CD4-positive, alpha-beta memory T cell (primary cell): ENCODE results near the gene NOL4L. TPM values are rescaled to one million over a fixed set of nuclear protein-coding genes. Genes with fewer than 3 reads are reported as not detected.

ENCODE experiments used
- CTCF ChIA-PET: fragments of 350-600 bp; sonication (Branson Sonifier 250); formaldehyde crosslinking; loops from one replicate; lab custom pipeline; 2021; ENCODE audit warnings: inconsistent platforms; ENCODE audit not compliant: partially characterized antibody; lab: Charles Lee
- POLR2A ChIA-PET: fragments of 350-600 bp; sonication (Branson Sonifier 250); formaldehyde crosslinking; loops from one replicate; lab custom pipeline; 2021; ENCODE audit not compliant: partially characterized antibody; lab: Charles Lee
- DNase-seq, 5 donors: peaks; one replicate each; pipeline versions ENCODE4 v3.0.0 to v3.0.0-alpha.2; 2020 to 2022; ENCODE audit warnings: mixed read lengths in 1 of 5
- H3K27ac ChIP-seq: one replicate; pipeline ENCODE4 v1.7.0; 2013; ENCODE audit warnings: low read depth, low read length
- H3K27me3 ChIP-seq: 2 replicates; pipeline ENCODE4 v1.7.0; 2013; ENCODE audit warnings: mild to moderate bottlenecking, low read length, moderate library complexity; ENCODE audit not compliant: insufficient read depth
- H3K36me3 ChIP-seq: 2 replicates; pipeline ENCODE4 v1.7.0; 2013; ENCODE audit warnings: mild to moderate bottlenecking, low read length, moderate library complexity; ENCODE audit not compliant: insufficient read depth
- H3K4me1 ChIP-seq: 2 replicates; pipeline ENCODE4 v1.7.0; 2013; ENCODE audit warnings: mild to moderate bottlenecking, low read length, moderate library complexity; ENCODE audit not compliant: insufficient read depth
- H3K4me3 ChIP-seq, 2 donors: one replicate each; pipeline ENCODE4 v1.7.0; 2013; ENCODE audit warnings: low read length in 2 of 2, mild to moderate bottlenecking in 1 of 2
- H3K9me3 ChIP-seq, 2 donors: one replicate each; pipeline ENCODE4 v1.7.0; 2013; ENCODE audit warnings: low read length in 2 of 2, control low read depth in 1 of 2; ENCODE audit not compliant: control insufficient read depth in 1 of 2
- H3K27ac Mint-ChIP-seq, 7 donors: one replicate each; pipeline ENCODE4 v1.8.0; 2020 to 2021; ENCODE audit warnings: mixed read lengths in 7 of 7, mild to moderate bottlenecking in 6 of 7, inconsistent platforms in 3 of 7, moderate library complexity in 3 of 7
- H3K27me3 Mint-ChIP-seq, 2 donors: one replicate each; pipeline ENCODE4 v1.8.0; 2020 to 2021; ENCODE audit warnings: mixed read lengths in 2 of 2
- H3K36me3 Mint-ChIP-seq, 2 donors: one replicate each; pipeline ENCODE4 v1.8.0; 2020 to 2021; ENCODE audit warnings: mixed read lengths in 2 of 2, inconsistent platforms in 1 of 2, mild to moderate bottlenecking in 1 of 2
- H3K4me1 Mint-ChIP-seq, 4 donors: one replicate each; pipeline ENCODE4 v1.8.0; 2020 to 2021; ENCODE audit warnings: mixed read lengths in 4 of 4, mild to moderate bottlenecking in 1 of 4
- H3K4me3 Mint-ChIP-seq, 8 donors: one replicate each; pipeline ENCODE4 v1.8.0; 2020 to 2021; ENCODE audit warnings: mixed read lengths in 8 of 8, mild to moderate bottlenecking in 7 of 8, moderate library complexity in 6 of 8, inconsistent platforms in 3 of 8
- H3K9me3 Mint-ChIP-seq, 8 donors: one replicate each; pipeline ENCODE4 v1.8.0; 2020 to 2021; ENCODE audit warnings: mixed read lengths in 8 of 8, mild to moderate bottlenecking in 5 of 8, inconsistent platforms in 3 of 8, moderate library complexity in 1 of 8
- intact Hi-C: fragments of 100-400 bp; cut with micrococcal nuclease; formaldehyde crosslinking; loops from one replicate; pipeline ENCODE4 v1.15.1; 2023
- polyA plus RNA-seq, 2 donors: library from polyadenylated mRNA; unstranded; fragments of 300-500 nt; fragmentation: Illumina TruSeq; gene quantifications; one replicate each; pipeline ENCODE4 v1.2.3, GENCODE V29; 2021
- total RNA-seq, 2 experiments: library from RNA; stranded (reverse); gene quantifications; one replicate each; pipeline ENCODE4 v1.2.3, GENCODE V29; 2021

The NOL4L gene
- total and polyA plus RNA-seq, 4 experiments from 2014 or later, result 7.0 to 74.2 (median 47.5) TPM

- Histone ChIP-seq H3K36me3 (no peaks in the 10 kb centered on the region), H3K4me3 (no peak overlapping the region), H3K27ac (no peak overlapping the region), H3K9me3 (no peaks in the 10 kb centered on the region), H3K4me1 (no peaks in the 10 kb centered on the region), H3K27me3 (no peaks in the 10 kb centered on the region)
- peaks cover 0 to 5% of the 10 kb centered on the region in 2 donors for H3K27me3 Mint-ChIP-seq
- CTCF ChIA-PET, result no interaction called here
- peaks cover 0 to 5% (median 2%) of the 10 kb centered on the region in 4 donors for H3K4me1 Mint-ChIP-seq
- no peak overlapping the region for H3K4me3 Mint-ChIP-seq
- POLR2A ChIA-PET, result no interaction called here
- DNase-seq, result no peak
- no peaks in the 10 kb centered on the region for H3K36me3 Mint-ChIP-seq
- peak overlapping the region in 1 of 7 donors; percentile 48 for H3K27ac Mint-ChIP-seq
- peaks cover 0 to 1% (median 0%) of the 10 kb centered on the region in 8 donors for H3K9me3 Mint-ChIP-seq
- intact Hi-C loops, result no loop called here
These were observed 23.5 kb upstream of the NOL4L start for GRCh38 chr20:32608664-32609015.

- DNase-seq, result no peak
- Histone ChIP-seq H3K4me3 (no peak overlapping the region), H3K27ac (no peak overlapping the region), H3K36me3 (no peaks in the 10 kb centered on the region), H3K4me1 (no peaks in the 10 kb centered on the region), H3K27me3 (no peaks in the 10 kb centered on the region), H3K9me3 (no peaks in the 10 kb centered on the region)
- no peak overlapping the region for H3K4me3 Mint-ChIP-seq
- no peaks in the 10 kb centered on the region for H3K36me3 Mint-ChIP-seq
- CTCF ChIA-PET, result no interaction called here
- H3K4me1 Mint-ChIP-seq, result peaks cover 0 to 5% (median 2%) of the 10 kb centered on the region in 4 donors
- peak overlapping the region in 2 of 7 donors; percentile 9 to 48 for H3K27ac Mint-ChIP-seq
- intact Hi-C loops, result no loop called here
- POLR2A ChIA-PET, result no interaction called here
- H3K9me3 Mint-ChIP-seq, result peaks cover 0 to under 1% (median 0%) of the 10 kb centered on the region in 8 donors
- H3K27me3 Mint-ChIP-seq, result peaks cover 0 to 5% of the 10 kb centered on the region in 2 donors
These were observed 22.9 kb upstream of the NOL4L start for GRCh38 chr20:32607727-32608663.

- ChIA-PET POLR2A (no interaction called here), CTCF (no interaction called here)
- intact Hi-C loops, result no loop called here
- H3K4me3 ChIP-seq, result no peak overlapping the region
- Mint-ChIP-seq H3K4me1 (peaks cover 0 to 6% (median 4%) of the 10 kb centered on the region in 4 donors), H3K27me3 (peaks cover 0 to 5% of the 10 kb centered on the region in 2 donors), H3K9me3 (no peaks in the 10 kb centered on the region), H3K27ac (peak overlapping the region in 1 of 7 donors; percentile 9), H3K4me3 (no peak overlapping the region), H3K36me3 (no peaks in the 10 kb centered on the region)
- H3K27me3 ChIP-seq, result no peaks in the 10 kb centered on the region
- no peak overlapping the region for H3K27ac ChIP-seq
- no peaks in the 10 kb centered on the region for H3K36me3 ChIP-seq
- no peak for DNase-seq
- no peaks in the 10 kb centered on the region for H3K4me1 ChIP-seq
- H3K9me3 ChIP-seq, result no peaks in the 10 kb centered on the region
These were observed 22.2 kb upstream of the NOL4L start for GRCh38 chr20:32607324-32607723.

GRCh38 chr20:32606790-32607189, 21.7 kb upstream of the NOL4L start:
- Histone ChIP-seq H3K4me3 (no peak overlapping the region), H3K36me3 (no peaks in the 10 kb centered on the region), H3K27ac (no peak overlapping the region), H3K27me3 (no peaks in the 10 kb centered on the region), H3K4me1 (no peaks in the 10 kb centered on the region), H3K9me3 (no peaks in the 10 kb centered on the region)
- H3K4me3 Mint-ChIP-seq, result no peak overlapping the region
- H3K4me1 Mint-ChIP-seq, result peaks cover 0 to 6% (median 4%) of the 10 kb centered on the region in 4 donors
- H3K27me3 Mint-ChIP-seq, result peaks cover 0 to 5% of the 10 kb centered on the region in 2 donors
- POLR2A ChIA-PET, result no interaction called here
- no peak overlapping the region for H3K27ac Mint-ChIP-seq
- intact Hi-C loops, result no loop called here
- no peak for DNase-seq
- H3K9me3 Mint-ChIP-seq, result no peaks in the 10 kb centered on the region
- CTCF ChIA-PET, result no interaction called here
- no peaks in the 10 kb centered on the region for H3K36me3 Mint-ChIP-seq

GRCh38 chr20:32606107-32606506, 21.0 kb upstream of the NOL4L start:
- no peak overlapping the region for H3K4me3 Mint-ChIP-seq
- no peak overlapping the region for H3K4me3 ChIP-seq
- no peak overlapping the region for H3K27ac Mint-ChIP-seq
- peaks cover 0 to 6% (median 2%) of the 10 kb centered on the region in 4 donors for H3K4me1 Mint-ChIP-seq
- no peaks in the 10 kb centered on the region for H3K27me3 ChIP-seq
- no peak for DNase-seq
- no peaks in the 10 kb centered on the region for H3K9me3 ChIP-seq
- H3K27me3 Mint-ChIP-seq, result peaks cover 0 to 5% of the 10 kb centered on the region in 2 donors
- no peaks in the 10 kb centered on the region for H3K36me3 Mint-ChIP-seq
- H3K4me1 ChIP-seq, result no peaks in the 10 kb centered on the region
- H3K36me3 ChIP-seq, result no peaks in the 10 kb centered on the region
- no peaks in the 10 kb centered on the region for H3K9me3 Mint-ChIP-seq
- POLR2A ChIA-PET, result no interaction called here
- CTCF ChIA-PET, result no interaction called here
- intact Hi-C loops, result no loop called here
- no peak overlapping the region for H3K27ac ChIP-seq

- intact Hi-C loops, result no loop called here
- Histone ChIP-seq H3K27ac (no peak overlapping the region), H3K9me3 (no peaks in the 10 kb centered on the region), H3K27me3 (no peaks in the 10 kb centered on the region), H3K36me3 (no peaks in the 10 kb centered on the region), H3K4me3 (no peak overlapping the region), H3K4me1 (no peaks in the 10 kb centered on the region)
- ChIA-PET POLR2A (no interaction called here), CTCF (no interaction called here)
- no peaks in the 10 kb centered on the region for H3K9me3 Mint-ChIP-seq
- H3K27me3 Mint-ChIP-seq, result peaks cover 0 to 5% of the 10 kb centered on the region in 2 donors
- no peak for DNase-seq
- H3K27ac Mint-ChIP-seq, result no peak overlapping the region
- peaks cover 0 to 6% (median 2%) of the 10 kb centered on the region in 4 donors for H3K4me1 Mint-ChIP-seq
- H3K36me3 Mint-ChIP-seq, result no peaks in the 10 kb centered on the region
- H3K4me3 Mint-ChIP-seq, result no peak overlapping the region
These were observed 20.1 kb upstream of the NOL4L start for GRCh38 chr20:32605167-32605656.

- no peak for DNase-seq
These were observed 18.1 kb upstream of the NOL4L start for GRCh38 chr20:32603046-32603726.

More at GRCh38 chr20:32603046-32603726, 18.1 kb upstream of the NOL4L start:
- ChIA-PET POLR2A (no interaction called here), CTCF (interaction anchor here (0.9 kb wide), 1 partner anchor 82 kb away, joined by 3 read pairs; no protein-coding TSS in a partner anchor)
- Histone ChIP-seq H3K27ac (no peak overlapping the region), H3K36me3 (no peaks in the 10 kb centered on the region), H3K27me3 (no peaks in the 10 kb centered on the region), H3K4me1 (no peaks in the 10 kb centered on the region), H3K4me3 (no peak overlapping the region), H3K9me3 (no peaks in the 10 kb centered on the region)
- Mint-ChIP-seq H3K36me3 (no peaks in the 10 kb centered on the region), H3K9me3 (no peaks in the 10 kb centered on the region), H3K27me3 (no peaks in the 10 kb centered on the region), H3K4me1 (peaks cover 0 to 4% (median under 1%) of the 10 kb centered on the region in 4 donors), H3K4me3 (no peak overlapping the region), H3K27ac (no peak overlapping the region)
- intact Hi-C loops, result loop anchor here (5.0 kb wide), 1 partner anchor 49 kb away; no protein-coding TSS in a partner anchor
